Globus pallidus (tissue), 1 donor: ENCODE data around the gene MPHOSPH10.
A peak's percentile ranks its signal among the peaks of the same experiment; 100 is the strongest.
"Not testable (repeated sequence)": the region's sequence is repeated elsewhere in the genome, so short reads cannot be mapped to it uniquely, and the experiment has no call there.

ENCODE experiments used
- DNase-seq: peaks from one replicate; pipeline ENCODE4 v3.0.0-alpha.2; 2015; ENCODE audit warnings: low spot score

The MPHOSPH10 gene

DNA sequence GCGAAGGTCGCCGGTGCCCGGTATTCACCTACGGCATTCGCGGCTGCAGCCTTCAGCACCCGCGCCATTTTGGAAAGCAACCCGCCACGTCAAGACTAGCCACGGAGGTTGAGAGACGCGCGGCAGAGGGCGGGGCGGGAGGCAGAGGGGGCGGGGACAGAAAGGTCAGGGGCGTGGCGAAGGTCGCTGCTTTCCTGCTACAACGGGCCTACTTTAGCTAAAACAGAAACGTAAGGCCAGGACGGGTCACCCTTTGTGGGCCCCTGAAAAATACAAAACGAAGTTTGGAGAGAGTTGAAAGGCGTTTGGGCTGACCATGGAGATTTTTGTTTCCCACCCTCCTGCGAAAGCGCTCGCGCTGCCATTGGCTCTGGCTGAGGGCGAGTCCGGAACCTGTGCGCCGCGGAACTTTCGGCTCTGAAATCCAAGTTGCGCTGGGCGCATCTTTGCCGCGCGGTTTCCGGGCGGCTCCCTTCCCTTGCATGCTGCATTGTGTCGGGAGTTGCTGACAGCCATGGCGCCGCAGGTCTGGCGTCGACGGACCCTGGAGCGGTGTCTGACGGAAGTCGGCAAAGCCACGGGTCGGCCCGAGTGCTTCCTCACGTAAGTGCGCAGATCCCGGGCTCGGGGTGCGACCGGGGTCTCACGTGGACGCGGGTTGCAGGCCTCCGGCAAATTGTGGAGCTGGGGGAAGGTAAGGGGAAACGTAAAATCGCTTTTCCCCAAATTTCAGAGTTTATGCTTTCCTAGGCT, at the start of gene MPHOSPH10, which contains the start of gene MCEE:
TSS of gene MPHOSPH10 (plus strand) at position 483 of the 753 bp plus-strand sequence. CDS start at position 515, 32 bp downstream.
TSS of gene MCEE (minus strand) at position 78 of the 753 bp plus-strand sequence. CDS start at position 68, 10 bp downstream.
- DNase-seq, result peak; percentile 92

DNA sequence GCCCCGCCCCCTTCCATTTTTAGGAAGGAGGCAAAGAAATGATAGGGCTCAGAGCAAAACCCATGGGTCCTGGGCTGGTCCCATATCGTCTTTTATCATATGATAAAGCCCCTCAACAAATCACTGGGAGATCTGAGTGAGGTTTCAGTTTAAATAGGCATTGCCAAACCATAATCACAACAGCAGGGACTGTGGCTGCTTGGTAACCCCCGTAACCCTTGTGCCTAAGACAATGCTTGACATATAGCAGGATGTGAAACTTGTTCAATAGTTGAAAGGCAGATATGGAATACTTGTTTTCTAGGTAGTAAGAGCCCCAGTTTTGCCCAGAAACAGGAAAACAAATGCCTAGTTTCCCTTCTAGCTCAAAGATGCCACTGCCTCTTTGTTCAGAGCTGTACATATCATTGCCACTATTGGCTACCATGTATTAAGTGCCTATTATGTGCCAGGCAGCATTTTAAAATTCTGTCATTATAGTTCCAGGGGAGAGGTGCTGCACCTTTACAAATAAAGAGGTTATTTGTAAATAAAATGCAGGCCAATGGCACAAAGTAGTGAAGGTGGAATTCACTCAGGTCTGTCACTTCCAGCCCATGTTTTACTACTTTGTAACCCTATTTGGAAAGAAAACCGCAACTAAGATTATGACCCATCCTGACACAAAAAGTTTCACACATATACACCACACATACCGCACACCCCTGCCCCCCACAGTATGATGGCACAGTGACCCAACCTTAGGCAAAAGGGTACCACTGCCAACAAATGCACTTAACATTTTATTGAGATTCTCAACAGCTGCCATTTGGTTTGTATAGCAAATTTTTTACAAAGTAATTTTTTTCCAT, 47.8 kb upstream of the MPHOSPH10 start:
- no peak for DNase-seq

GRCh38 chr2:71083297-71083696, 47.1 kb upstream of the MPHOSPH10 start:
- not testable (repeated sequence) for DNase-seq

GRCh38 chr2:71083752-71084312, 46.6 kb upstream of the MPHOSPH10 start:
- not testable (repeated sequence) for DNase-seq

GRCh38 chr2:71085325-71086003, 45.0 kb upstream of the MPHOSPH10 start:
- DNase-seq, result not testable (repeated sequence)

DNA sequence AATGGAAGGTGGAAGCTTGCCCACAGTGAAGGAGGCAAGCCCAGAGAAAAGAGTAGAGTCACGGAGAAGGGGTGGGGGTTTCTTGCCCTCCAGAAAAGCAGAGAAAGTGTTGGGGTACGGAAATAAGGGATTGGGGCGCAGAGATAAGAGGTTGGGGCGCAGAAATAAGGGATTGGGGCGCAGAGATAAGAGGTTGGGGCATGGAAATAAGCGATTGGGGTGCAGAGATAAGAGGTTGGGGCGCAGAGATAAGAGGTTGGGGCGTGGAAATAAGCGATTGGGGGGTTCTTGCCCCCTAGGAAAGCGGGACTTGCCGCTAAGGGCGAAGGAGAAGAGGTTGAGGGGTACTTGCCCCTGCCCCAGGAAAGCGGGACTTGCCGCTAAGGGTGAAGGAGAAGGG, 41.0 kb upstream of the MPHOSPH10 start:
- not testable (repeated sequence) for DNase-seq

DNA sequence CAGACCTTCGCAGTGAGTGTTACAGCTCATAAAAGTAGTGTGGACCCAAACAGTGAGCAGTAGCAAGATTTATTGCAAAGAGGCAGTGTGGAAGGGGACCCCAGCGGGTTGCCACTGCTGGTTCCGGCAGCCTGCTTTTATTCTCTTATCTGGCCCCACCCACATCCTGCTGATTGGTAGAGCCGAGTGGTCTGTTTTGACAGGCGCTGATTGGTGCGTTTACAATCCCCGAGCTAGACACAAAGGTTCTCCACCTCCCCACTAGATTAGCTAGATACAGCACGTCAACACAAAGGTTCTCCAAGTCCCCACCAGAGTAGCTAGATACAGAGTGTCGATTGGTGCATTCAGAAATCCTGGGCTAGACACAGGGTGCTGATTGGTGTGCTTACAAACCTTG, 38.6 kb upstream of the MPHOSPH10 start:
- not testable (repeated sequence) for DNase-seq

GRCh38 chr2:71092491-71093260, 37.8 kb upstream of the MPHOSPH10 start:
- DNase-seq, result not testable (repeated sequence)

GRCh38 chr2:71100195-71100964, 30.1 kb upstream of the MPHOSPH10 start:
- peak; percentile 26 for DNase-seq

GRCh38 chr2:71101656-71102055, 28.8 kb upstream of the MPHOSPH10 start:
- DNase-seq, result no peak

GRCh38 chr2:71102981-71103681, 27.3 kb upstream of the MPHOSPH10 start:
- no peak for DNase-seq

- no peak for DNase-seq
Observed at GRCh38 chr2:71103809-71104208, 26.6 kb upstream of the MPHOSPH10 start.

- DNase-seq, result not testable (repeated sequence)
Observed at GRCh38 chr2:71106463-71106862, 24.0 kb upstream of the MPHOSPH10 start.

- DNase-seq, result no peak
Observed at GRCh38 chr2:71108091-71108490, 22.3 kb upstream of the MPHOSPH10 start.

DNA sequence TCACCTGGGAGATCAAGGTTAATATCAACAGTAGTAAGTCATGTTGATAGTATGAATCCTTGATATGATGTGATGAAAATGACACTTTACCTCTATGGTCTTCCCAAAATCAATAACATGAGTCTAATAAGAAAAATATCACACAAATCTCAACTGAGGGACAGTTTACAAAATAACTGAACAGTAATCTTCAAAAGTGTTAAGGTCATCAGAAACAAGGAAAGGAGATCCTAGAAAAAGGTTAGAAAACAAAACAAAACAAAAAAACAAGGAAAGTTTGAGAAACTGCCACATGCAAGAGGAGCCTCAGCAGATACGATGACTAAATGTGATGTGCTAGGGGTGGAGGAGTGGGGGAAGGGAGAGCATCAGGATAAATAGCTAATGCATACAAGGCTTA, 16.6 kb upstream of the MPHOSPH10 start:
- DNase-seq, result no peak

DNA sequence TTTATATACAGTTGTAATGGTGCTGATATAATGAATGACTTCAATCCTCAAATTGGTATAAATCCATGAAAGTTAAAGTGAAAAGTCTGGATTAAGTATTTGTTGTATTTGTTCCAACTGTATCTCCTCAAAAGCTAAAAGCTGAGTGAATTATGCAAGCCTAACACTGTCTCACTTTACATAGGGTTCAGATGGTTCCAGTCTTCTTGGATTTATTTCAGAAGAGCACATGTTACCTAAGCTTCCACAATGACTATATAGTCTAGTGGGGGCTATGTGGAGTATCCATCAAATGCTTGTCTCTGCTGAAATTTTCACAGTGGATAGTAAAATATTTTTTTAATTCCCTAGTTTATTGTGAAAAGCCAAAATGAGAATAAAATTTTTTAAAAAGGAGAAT, 13.4 kb upstream of the MPHOSPH10 start:
- no peak for DNase-seq

- no peak for DNase-seq
Observed at GRCh38 chr2:71120195-71120594, 10.2 kb upstream of the MPHOSPH10 start.

- DNase-seq, result no peak
Observed at GRCh38 chr2:71121479-71121878, 9.0 kb upstream of the MPHOSPH10 start.

GRCh38 chr2:71122387-71123298, 7.8 kb upstream of the MPHOSPH10 start:
- no peak for DNase-seq
